HG03175 (cell line): ENCODE measurements around the gene SLC12A6.
"Not testable (repeated sequence)": the region's sequence is repeated elsewhere in the genome, so short reads cannot be mapped to it uniquely, and the experiment has no call there.

Experiments
- ATAC-seq: cut with Tn5 transposase; IDR thresholded peaks from one replicate; pipeline ENCODE4 v1.9.1; 2021; ENCODE audit warnings: mild to moderate bottlenecking, moderate library complexity; ENCODE audit not compliant: unreplicated experiment

The SLC12A6 gene

GRCh38 chr15:34337557-34338306 is at the start of gene SLC12A6:
SLC12A6 (minus strand) TSS chr15:34337781; CDS start chr15:34336680, 1,101 bp downstream.
- peak; percentile 72 for ATAC-seq

GRCh38 chr15:34381829-34382521 is 44.4 kb upstream of the SLC12A6 start:
- not testable (repeated sequence) for ATAC-seq

GRCh38 chr15:34380491-34380890 is 42.9 kb upstream of the SLC12A6 start:
- ATAC-seq: not testable (repeated sequence)

GRCh38 chr15:34376856-34377255 is 39.3 kb upstream of the SLC12A6 start:
- no peak for ATAC-seq

- not testable (repeated sequence) for ATAC-seq
Measured at GRCh38 chr15:34375541-34375940, 38.0 kb upstream of the SLC12A6 start.

GRCh38 chr15:34374816-34375215 is 37.2 kb upstream of the SLC12A6 start:
- no peak for ATAC-seq

- ATAC-seq: no peak
Measured at GRCh38 chr15:34373951-34374350, 36.4 kb upstream of the SLC12A6 start.

- no peak for ATAC-seq
Measured at GRCh38 chr15:34370643-34371042, 33.1 kb upstream of the SLC12A6 start.

GRCh38 chr15:34370129-34370528 is 32.5 kb upstream of the SLC12A6 start:
- ATAC-seq: no peak

- peak; percentile 82 for ATAC-seq
Measured at GRCh38 chr15:34367101-34368081, 29.8 kb upstream of the SLC12A6 start, which contains the start of gene LPCAT4. LPCAT4 (minus strand) TSS chr15:34367196; CDS start chr15:34367100, 96 bp downstream.

GRCh38 chr15:34366271-34367065 is 28.9 kb upstream of the SLC12A6 start:
- ATAC-seq: no peak

- ATAC-seq: no peak
Measured at GRCh38 chr15:34365836-34366235, 28.3 kb upstream of the SLC12A6 start.

GRCh38 chr15:34365091-34365825 is 27.7 kb upstream of the SLC12A6 start:
- ATAC-seq: no peak

GRCh38 chr15:34364041-34364440 is 26.5 kb upstream of the SLC12A6 start:
- no peak for ATAC-seq

- ATAC-seq: no peak
Measured at GRCh38 chr15:34362047-34362773, 24.6 kb upstream of the SLC12A6 start.

- no peak for ATAC-seq
Measured at GRCh38 chr15:34361278-34361677, 23.7 kb upstream of the SLC12A6 start.

- ATAC-seq: no peak
Measured at GRCh38 chr15:34360298-34360697, 22.7 kb upstream of the SLC12A6 start.

GRCh38 chr15:34359416-34359815 is 21.8 kb upstream of the SLC12A6 start:
- no peak for ATAC-seq

GRCh38 chr15:34358948-34359347 is 21.4 kb upstream of the SLC12A6 start:
- no peak for ATAC-seq
